ENCODE data around the gene CHIC2.

The CHIC2 gene

GRCh38 chr4:54082168-54082567 is 17.8 kb upstream of the CHIC2 start:
- no peak for TF ChIP-seq CTCF (IDR thresholded peaks at IDR 0.05; ENCODE audit: borderline replicate concordance, control extremely low read depth, extremely low read depth, insufficient read depth, missing control alignments)
- DNase-seq (ENCODE audit: low spot score) = no peak
- in situ Hi-C loops (cut with MboI; ENCODE audit: low sequenced_read_pairs, unreplicated experiment) = no loop called here

- in situ Hi-C loops (cut with MboI; ENCODE audit: low sequenced_read_pairs, unreplicated experiment) = no loop called here
- no peak for TF ChIP-seq CTCF (IDR thresholded peaks at IDR 0.05; ENCODE audit: borderline replicate concordance, control extremely low read depth, extremely low read depth, insufficient read depth, missing control alignments)
- DNase-seq (ENCODE audit: low spot score) = no peak
Measured at GRCh38 chr4:54077812-54078211, 13.4 kb upstream of the CHIC2 start.

GRCh38 chr4:54076673-54077072 is 12.3 kb upstream of the CHIC2 start:
- TF ChIP-seq CTCF (IDR thresholded peaks at IDR 0.05; ENCODE audit: borderline replicate concordance, control extremely low read depth, extremely low read depth, insufficient read depth, missing control alignments) = no peak
- DNase-seq (ENCODE audit: low spot score) = no peak
- in situ Hi-C loops (cut with MboI; ENCODE audit: low sequenced_read_pairs, unreplicated experiment) = no loop called here

GRCh38 chr4:54074381-54074780 is 10.0 kb upstream of the CHIC2 start:
- DNase-seq (ENCODE audit: low spot score) = no peak
- TF ChIP-seq CTCF (IDR thresholded peaks at IDR 0.05; ENCODE audit: borderline replicate concordance, control extremely low read depth, extremely low read depth, insufficient read depth, missing control alignments) = no peak
- in situ Hi-C loops (cut with MboI; ENCODE audit: low sequenced_read_pairs, unreplicated experiment) = no loop called here

GRCh38 chr4:54073271-54073880 is 9.0 kb upstream of the CHIC2 start:
- no peak for DNase-seq (ENCODE audit: low spot score)
- in situ Hi-C loops (cut with MboI; ENCODE audit: low sequenced_read_pairs, unreplicated experiment) = no loop called here
- TF ChIP-seq CTCF (IDR thresholded peaks at IDR 0.05; ENCODE audit: borderline replicate concordance, control extremely low read depth, extremely low read depth, insufficient read depth, missing control alignments) = no peak

GRCh38 chr4:54067166-54067565 is 2.8 kb upstream of the CHIC2 start:
- in situ Hi-C loops (cut with MboI; ENCODE audit: low sequenced_read_pairs, unreplicated experiment) = no loop called here
- DNase-seq (ENCODE audit: low spot score) = no peak
- TF ChIP-seq CTCF (IDR thresholded peaks at IDR 0.05; ENCODE audit: borderline replicate concordance, control extremely low read depth, extremely low read depth, insufficient read depth, missing control alignments) = no peak

Data from GM13976 (cell line).